Activated CD4-positive, alpha-beta T cell treated with anti-CD3 and anti-CD28 coated beads, Interleukin-2, amount 50 U/mL, for 1 hour (primary cell): ENCODE measurements around the gene ABLIM2.
"Not testable (repeated sequence)": the region's sequence is repeated elsewhere in the genome, so short reads cannot be mapped to it uniquely, and the experiment has no call there.

Source experiments
- DNase-seq: peaks from one replicate; pipeline ENCODE4 v3.0.0-alpha.2; 2020

ABLIM2 gene

GRCh38 chr4:8155660-8156421, 2.8 kb downstream of the ABLIM2 start:
- DNase-seq, result no peak

- no peak for DNase-seq
Measured at GRCh38 chr4:8155048-8155447, 3.6 kb downstream of the ABLIM2 start.

GRCh38 chr4:8153441-8153840, 5.2 kb downstream of the ABLIM2 start:
- DNase-seq, result no peak

- no peak for DNase-seq
Measured at GRCh38 chr4:8152865-8153257, 5.8 kb downstream of the ABLIM2 start.

GRCh38 chr4:8152090-8152864, 6.3 kb downstream of the ABLIM2 start:
- DNase-seq, result no peak

- DNase-seq, result no peak
Measured at GRCh38 chr4:8151165-8151650, 7.4 kb downstream of the ABLIM2 start.

GRCh38 chr4:8150152-8151090, 8.2 kb downstream of the ABLIM2 start:
- no peak for DNase-seq

GRCh38 chr4:8149664-8150063, 8.9 kb downstream of the ABLIM2 start:
- no peak for DNase-seq

- no peak for DNase-seq
Measured at GRCh38 chr4:8148785-8149435, 9.7 kb downstream of the ABLIM2 start.

- DNase-seq, result no peak
Measured at GRCh38 chr4:8148159-8148558, 10.5 kb downstream of the ABLIM2 start.

- no peak for DNase-seq
Measured at GRCh38 chr4:8147231-8147970, 11.2 kb downstream of the ABLIM2 start.

- DNase-seq, result no peak
Measured at GRCh38 chr4:8146157-8146556, 12.5 kb downstream of the ABLIM2 start.

- no peak for DNase-seq
Measured at GRCh38 chr4:8144359-8144758, 14.3 kb downstream of the ABLIM2 start.

- DNase-seq, result no peak
Measured at GRCh38 chr4:8143392-8144140, 15.0 kb downstream of the ABLIM2 start.

- no peak for DNase-seq
Measured at GRCh38 chr4:8142556-8142955, 16.1 kb downstream of the ABLIM2 start.

GRCh38 chr4:8141935-8142334, 16.7 kb downstream of the ABLIM2 start:
- no peak for DNase-seq

- DNase-seq, result no peak
Measured at GRCh38 chr4:8140915-8141314, 17.7 kb downstream of the ABLIM2 start.

- not testable (repeated sequence) for DNase-seq
Measured at GRCh38 chr4:8139726-8140125, 18.9 kb downstream of the ABLIM2 start.

GRCh38 chr4:8136972-8137710, 21.5 kb downstream of the ABLIM2 start:
- DNase-seq, result no peak

GRCh38 chr4:8136529-8136928, 22.1 kb downstream of the ABLIM2 start:
- DNase-seq, result no peak
